NCI-H1417 (cell line): Measurements from ENCODE around the gene ATP8B3.
"Not testable (repeated sequence)": the region's sequence is repeated elsewhere in the genome, so short reads cannot be mapped to it uniquely, and the experiment has no call there.

ENCODE experiments used
- DNase-seq, 3 experiments: peaks; one replicate each; lab custom pipeline; 2025; lab: John Stamatoyannopoulos, UW

Gene ATP8B3

GRCh38 chr19:1797313-1797712 is 14.8 kb downstream of the ATP8B3 start:
- not testable (repeated sequence) for DNase-seq

- no peak for DNase-seq
Measured at GRCh38 chr19:1796395-1797142, 15.5 kb downstream of the ATP8B3 start.

GRCh38 chr19:1794424-1795172 is 17.5 kb downstream of the ATP8B3 start:
- DNase-seq = no peak

GRCh38 chr19:1791879-1792278 is 20.2 kb downstream of the ATP8B3 start:
- DNase-seq = no peak

- DNase-seq = no peak
Measured at GRCh38 chr19:1790054-1790792, 21.9 kb downstream of the ATP8B3 start.

GRCh38 chr19:1789261-1790041 is 22.6 kb downstream of the ATP8B3 start:
- DNase-seq = no peak

- no peak for DNase-seq
Measured at GRCh38 chr19:1787116-1787515, 25.0 kb downstream of the ATP8B3 start.

GRCh38 chr19:1786668-1787067 is 25.4 kb downstream of the ATP8B3 start:
- DNase-seq = no peak

GRCh38 chr19:1785310-1785709 is 26.8 kb downstream of the ATP8B3 start:
- DNase-seq = no peak

- no peak for DNase-seq
Measured at GRCh38 chr19:1783874-1784273, 28.2 kb downstream of the ATP8B3 start.

GRCh38 chr19:1783354-1783753 is 28.7 kb downstream of the ATP8B3 start:
- no peak for DNase-seq

GRCh38 chr19:1782521-1782920 is 29.6 kb downstream of the ATP8B3 start:
- no peak for DNase-seq

GRCh38 chr19:1780272-1780958 is 31.7 kb downstream of the ATP8B3 start:
- no peak for DNase-seq

- no peak for DNase-seq
Measured at GRCh38 chr19:1779574-1779973, 32.5 kb downstream of the ATP8B3 start.

GRCh38 chr19:1777149-1777548 is 34.9 kb downstream of the ATP8B3 start:
- DNase-seq = no peak

- DNase-seq = no peak
Measured at GRCh38 chr19:1776606-1777147, 35.4 kb downstream of the ATP8B3 start.

GRCh38 chr19:1775951-1776605 is 36.0 kb downstream of the ATP8B3 start:
- no peak for DNase-seq

- no peak for DNase-seq
Measured at GRCh38 chr19:1774989-1775772, 36.9 kb downstream of the ATP8B3 start.

GRCh38 chr19:1773184-1773583 is 38.9 kb downstream of the ATP8B3 start:
- peak in 1 of 3 experiments; percentile 12 for DNase-seq
